Measurements from ENCODE around the gene KCNAB3. TPM values are rescaled to one million over a fixed set of nuclear protein-coding genes. Genes with fewer than 3 reads are reported as not detected.

KCNAB3 gene
- total RNA-seq, 1 donor from 2014 or later = 7.9 TPM

GRCh38 chr17:7903154-7904103, 26.2 kb downstream of the KCNAB3 start:
- no peak for DNase-seq (ENCODE audit: low spot score)

GRCh38 chr17:7897773-7898172, 31.9 kb downstream of the KCNAB3 start:
- peak; percentile 39 for DNase-seq (ENCODE audit: low spot score)

- DNase-seq (ENCODE audit: low spot score) = peak; percentile 34
Measured at GRCh38 chr17:7897090-7897489, 32.6 kb downstream of the KCNAB3 start.

- DNase-seq (ENCODE audit: low spot score) = peak; percentile 33
Measured at GRCh38 chr17:7894866-7895265, 34.8 kb downstream of the KCNAB3 start.

GRCh38 chr17:7894226-7894625, 35.4 kb downstream of the KCNAB3 start:
- peak; percentile 25 for DNase-seq (ENCODE audit: low spot score)

- DNase-seq (ENCODE audit: low spot score) = peak; percentile 25
Measured at GRCh38 chr17:7893187-7893880, 36.3 kb downstream of the KCNAB3 start.

- DNase-seq (ENCODE audit: low spot score) = peak; percentile 97
Measured at GRCh38 chr17:7889166-7889955, 40.3 kb downstream of the KCNAB3 start.

- DNase-seq (ENCODE audit: low spot score) = peak; percentile 77
Measured at GRCh38 chr17:7888184-7888920, 41.3 kb downstream of the KCNAB3 start, which contains the start of gene CHD3. TSS of gene CHD3 (plus strand) at chr17:7888789. CDS start at chr17:7889001, 212 bp downstream.

GRCh38 chr17:7887482-7888183, 42.0 kb downstream of the KCNAB3 start:
- DNase-seq (ENCODE audit: low spot score) = peak; percentile 94

GRCh38 chr17:7887038-7887481, 42.6 kb downstream of the KCNAB3 start:
- DNase-seq (ENCODE audit: low spot score) = no peak

GRCh38 chr17:7886227-7887037, 43.2 kb downstream of the KCNAB3 start:
- DNase-seq (ENCODE audit: low spot score) = peak; percentile 71

GRCh38 chr17:7885367-7886226, 44.1 kb downstream of the KCNAB3 start:
- DNase-seq (ENCODE audit: low spot score) = peak; percentile 73

GRCh38 chr17:7884581-7885366, 44.9 kb downstream of the KCNAB3 start:
- DNase-seq (ENCODE audit: low spot score) = peak; percentile 47

GRCh38 chr17:7883781-7884386, 45.8 kb downstream of the KCNAB3 start:
- peak; percentile 48 for DNase-seq (ENCODE audit: low spot score)

- DNase-seq (ENCODE audit: low spot score) = peak; percentile 23
Measured at GRCh38 chr17:7882629-7883028, 47.0 kb downstream of the KCNAB3 start.

GRCh38 chr17:7882068-7882467, 47.6 kb downstream of the KCNAB3 start:
- DNase-seq (ENCODE audit: low spot score) = peak; percentile 35
